Liver (tissue), 9 donors: Measurements from ENCODE around the gene TUBA4A. TPM values are rescaled to one million over a fixed set of nuclear protein-coding genes. Genes with fewer than 3 reads are reported as not detected.

ENCODE experiments used
- DNase-seq: peaks from one replicate; pipeline ENCODE4 v3.0.0-alpha.2; 2017; ENCODE audit warnings: low spot score
- H3K27ac ChIP-seq, 2 donors: one replicate each; pipeline ENCODE4 v1.7.0; 2013; ENCODE audit warnings: inconsistent platforms in 2 of 2, low read length in 2 of 2, control low read depth in 1 of 2, low read depth in 1 of 2, mild to moderate bottlenecking in 1 of 2
- H3K27me3 ChIP-seq, 4 donors: one replicate each; pipeline versions ENCODE4 v1.6.1 to v1.7.0; 2013; ENCODE audit warnings: low read length in 3 of 4, inconsistent platforms in 1 of 4, mild to moderate bottlenecking in 1 of 4, moderate library complexity in 1 of 4; ENCODE audit not compliant: control insufficient read depth in 4 of 4, insufficient read depth in 4 of 4
- H3K36me3 ChIP-seq, 4 donors: one replicate each; pipeline versions ENCODE4 v1.6.1 to v1.7.0; 2013; ENCODE audit warnings: low read length in 3 of 4, mild to moderate bottlenecking in 3 of 4, low read depth in 1 of 4, moderate library complexity in 1 of 4; ENCODE audit not compliant: control insufficient read depth in 4 of 4, insufficient read depth in 3 of 4
- H3K4me1 ChIP-seq, 4 donors: one replicate each; pipeline versions ENCODE4 v1.6.1 to v1.7.0; 2013; ENCODE audit warnings: low read length in 3 of 4, mild to moderate bottlenecking in 3 of 4, moderate library complexity in 1 of 4; ENCODE audit not compliant: control insufficient read depth in 4 of 4, insufficient read depth in 4 of 4
- H3K4me3 ChIP-seq, 3 donors: one replicate each; pipeline versions ENCODE4 v1.6.1 to v1.7.0; 2013; ENCODE audit warnings: low read length in 3 of 3, control low read depth in 1 of 3, low read depth in 1 of 3, mild to moderate bottlenecking in 1 of 3
- H3K9ac ChIP-seq, 2 donors: one replicate each; pipeline ENCODE4 v1.7.0; 2013; ENCODE audit warnings: low read length in 2 of 2, mild to moderate bottlenecking in 2 of 2, moderate library complexity in 2 of 2, control low read depth in 1 of 2, low read depth in 1 of 2
- H3K9me3 ChIP-seq, 4 donors: one replicate each; pipeline versions ENCODE4 v1.6.1 to v1.7.0; 2013; ENCODE audit warnings: low read length in 3 of 4; ENCODE audit not compliant: control insufficient read depth in 4 of 4
- EGR1 ChIP-seq, 2 donors: IDR thresholded peaks; 2 replicates each; pipeline ENCODE4 v1.6.1; 2016 to 2018; ENCODE audit warnings: antibody characterized with exemption in 2 of 2, low read depth in 2 of 2
- FOXA1 ChIP-seq: IDR thresholded peaks from 2 replicates; pipeline ENCODE4 v1.6.1; 2016; ENCODE audit warnings: antibody characterized with exemption
- FOXA2 ChIP-seq: IDR thresholded peaks from 2 replicates; pipeline ENCODE4 v1.6.1; 2016; ENCODE audit warnings: antibody characterized with exemption
- GABPA ChIP-seq, 2 donors: IDR thresholded peaks in 1 of 2; conservative IDR thresholded peaks in 1 of 2; 2 replicates each; pipeline ENCODE4 v1.6.1; 2016; ENCODE audit warnings: antibody characterized with exemption in 2 of 2, mild to moderate bottlenecking in 1 of 2, moderate library complexity in 1 of 2
- HNF4A ChIP-seq, 2 donors: conservative IDR thresholded peaks; 2 replicates each; pipeline ENCODE4 v1.6.1; 2016; ENCODE audit warnings: antibody characterized with exemption in 2 of 2, mild to moderate bottlenecking in 2 of 2
- HNF4G ChIP-seq: IDR thresholded peaks from 2 replicates; pipeline ENCODE4 v1.6.1; 2016; ENCODE audit warnings: antibody characterized with exemption
- JUND ChIP-seq, 2 donors: IDR thresholded peaks; 2 replicates each; pipeline ENCODE4 v1.6.1; 2016; ENCODE audit warnings: antibody characterized with exemption in 2 of 2
- NR2F2 ChIP-seq: IDR thresholded peaks from 2 replicates; pipeline ENCODE4 v1.6.1; 2016; ENCODE audit warnings: antibody characterized with exemption
- RAD21 ChIP-seq, 2 donors: IDR thresholded peaks; 2 replicates each; pipeline ENCODE4 v1.6.1; 2016; ENCODE audit warnings: antibody characterized with exemption in 2 of 2, mild to moderate bottlenecking in 2 of 2
- SP1 ChIP-seq: IDR thresholded peaks from 2 replicates; pipeline ENCODE4 v1.6.1; 2018; ENCODE audit warnings: antibody characterized with exemption, mild to moderate bottlenecking
- TAF1 ChIP-seq: conservative IDR thresholded peaks from 2 replicates; pipeline ENCODE4 v1.6.1; 2016; ENCODE audit warnings: antibody characterized with exemption, mild to moderate bottlenecking
- YY1 ChIP-seq: IDR thresholded peaks from 2 replicates; pipeline ENCODE4 v1.6.1; 2016; ENCODE audit warnings: antibody characterized with exemption, mild to moderate bottlenecking
- WGBS: extraction: QIAGEN DNeasy Blood & Tissue Kit; methylation state at CpG from one replicate; pipeline ENCODE4 v1.1.7; 2013; 5-methylcytosine and 5-hydroxymethylcytosine counted together
- polyA plus RNA-seq, 2 donors: library from polyadenylated mRNA; stranded (reverse) in 1 of 2; unstranded in 1 of 2; fragments of 200-250 nt in 1 of 2; fragments of >200 nt in 1 of 2; fragmentation: Nextera tagmentation in 1 of 2; extraction: Ambion mirVana in 1 of 2; gene quantifications; one replicate each; pipeline versions ENCODE4 v1.2.1 to v1.2.3, GENCODE V29; 2013 to 2015
- total RNA-seq, 2 donors: library from RNA; depleted of rRNA; stranded (reverse); fragments of >200 nt; gene quantifications; one replicate each; pipeline ENCODE4 v1.2.3, GENCODE V29; 2014
- TF ChIP-seq, protein P1 (sequence below): IDR thresholded peaks from 2 replicates; pipeline ENCODE4 v1.6.1; 2016; ENCODE audit warnings: antibody characterized with exemption
- TF ChIP-seq, protein P2 (sequence below): IDR thresholded peaks from 2 replicates; pipeline ENCODE4 v1.6.1; 2016; ENCODE audit warnings: antibody characterized with exemption, mild to moderate bottlenecking
- TF ChIP-seq, protein P3 (sequence below): IDR thresholded peaks from 2 replicates; pipeline ENCODE4 v1.6.1; 2016; ENCODE audit warnings: antibody characterized with exemption
- TF ChIP-seq, protein P4 (sequence below): IDR thresholded peaks from 2 replicates; pipeline ENCODE4 v1.6.1; 2016; ENCODE audit warnings: antibody characterized with exemption
- TF ChIP-seq, protein P5 (sequence below): fragments of 150-350 bp; IDR thresholded peaks from 2 replicates; pipeline ENCODE4 v1.5.1; 2017; ENCODE audit warnings: improper control_type of control experiment, low read depth, low read length; ENCODE audit not compliant: missing input control
- donor health status: healthy.
- donor health status: healthy.
- donor health status: healthy.
- donor health status: healthy.
- donor health status: healthy.

Gene TUBA4A
- total and polyA plus RNA-seq, 4 donors = 16.2 to 63.1 (median 31.6) TPM

DNA sequence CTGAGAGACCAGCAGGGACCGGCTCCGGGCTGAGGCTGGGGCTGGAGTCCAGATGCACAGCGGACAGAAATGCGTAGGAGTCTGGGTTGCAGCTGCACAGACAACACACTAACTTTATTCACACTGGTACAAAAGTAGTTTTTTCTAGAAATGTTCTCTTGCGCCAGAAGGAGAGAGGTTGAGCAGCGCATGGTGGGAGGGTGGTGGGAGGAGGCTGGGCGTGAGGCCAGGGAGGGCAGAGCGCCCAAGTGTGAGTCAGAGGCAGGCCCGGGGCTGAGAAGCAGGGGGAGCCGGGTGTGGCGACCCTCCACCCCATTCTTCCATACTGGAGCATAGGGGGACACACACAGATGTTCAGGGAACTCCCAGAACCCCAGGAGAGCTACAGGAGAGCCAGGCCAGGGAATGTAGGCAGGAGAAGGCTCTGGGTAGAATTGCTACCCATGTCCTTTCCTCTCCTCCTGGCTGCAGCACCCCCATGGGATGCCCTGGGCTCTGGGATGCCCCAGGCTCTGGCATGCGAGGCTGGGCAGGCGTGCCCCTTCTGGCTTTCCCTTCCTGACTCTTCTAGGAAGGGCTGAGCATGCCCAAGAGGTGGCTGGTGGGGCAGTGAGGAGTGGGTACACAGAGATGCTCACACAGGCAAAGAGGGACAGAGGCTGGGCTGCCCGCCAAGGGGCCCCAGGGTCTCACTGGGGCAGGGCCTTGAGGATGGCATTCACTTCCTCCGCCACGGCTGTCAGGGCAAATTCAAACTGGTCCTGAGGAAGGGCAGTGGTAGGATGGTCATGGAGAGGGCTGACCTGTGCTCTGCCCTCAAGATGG lies 36.0 kb upstream of the TUBA4A start:
- no peak for DNase-seq
- Histone ChIP-seq H3K9me3 (no peaks in the 10 kb centered on the region), H3K4me1 (no peaks in the 10 kb centered on the region), H3K4me3 (no peak overlapping the region), H3K9ac (no peak overlapping the region), H3K27me3 (no peaks in the 10 kb centered on the region), H3K36me3 (peaks cover 1 to 11% (median 7%) of the 10 kb centered on the region in 4 donors), H3K27ac (no peak overlapping the region)
- TF ChIP-seq, protein P1, sequence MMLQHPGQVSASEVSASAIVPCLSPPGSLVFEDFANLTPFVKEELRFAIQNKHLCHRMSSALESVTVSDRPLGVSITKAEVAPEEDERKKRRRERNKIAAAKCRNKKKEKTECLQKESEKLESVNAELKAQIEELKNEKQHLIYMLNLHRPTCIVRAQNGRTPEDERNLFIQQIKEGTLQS = no peak
- TF ChIP-seq, protein P2, sequence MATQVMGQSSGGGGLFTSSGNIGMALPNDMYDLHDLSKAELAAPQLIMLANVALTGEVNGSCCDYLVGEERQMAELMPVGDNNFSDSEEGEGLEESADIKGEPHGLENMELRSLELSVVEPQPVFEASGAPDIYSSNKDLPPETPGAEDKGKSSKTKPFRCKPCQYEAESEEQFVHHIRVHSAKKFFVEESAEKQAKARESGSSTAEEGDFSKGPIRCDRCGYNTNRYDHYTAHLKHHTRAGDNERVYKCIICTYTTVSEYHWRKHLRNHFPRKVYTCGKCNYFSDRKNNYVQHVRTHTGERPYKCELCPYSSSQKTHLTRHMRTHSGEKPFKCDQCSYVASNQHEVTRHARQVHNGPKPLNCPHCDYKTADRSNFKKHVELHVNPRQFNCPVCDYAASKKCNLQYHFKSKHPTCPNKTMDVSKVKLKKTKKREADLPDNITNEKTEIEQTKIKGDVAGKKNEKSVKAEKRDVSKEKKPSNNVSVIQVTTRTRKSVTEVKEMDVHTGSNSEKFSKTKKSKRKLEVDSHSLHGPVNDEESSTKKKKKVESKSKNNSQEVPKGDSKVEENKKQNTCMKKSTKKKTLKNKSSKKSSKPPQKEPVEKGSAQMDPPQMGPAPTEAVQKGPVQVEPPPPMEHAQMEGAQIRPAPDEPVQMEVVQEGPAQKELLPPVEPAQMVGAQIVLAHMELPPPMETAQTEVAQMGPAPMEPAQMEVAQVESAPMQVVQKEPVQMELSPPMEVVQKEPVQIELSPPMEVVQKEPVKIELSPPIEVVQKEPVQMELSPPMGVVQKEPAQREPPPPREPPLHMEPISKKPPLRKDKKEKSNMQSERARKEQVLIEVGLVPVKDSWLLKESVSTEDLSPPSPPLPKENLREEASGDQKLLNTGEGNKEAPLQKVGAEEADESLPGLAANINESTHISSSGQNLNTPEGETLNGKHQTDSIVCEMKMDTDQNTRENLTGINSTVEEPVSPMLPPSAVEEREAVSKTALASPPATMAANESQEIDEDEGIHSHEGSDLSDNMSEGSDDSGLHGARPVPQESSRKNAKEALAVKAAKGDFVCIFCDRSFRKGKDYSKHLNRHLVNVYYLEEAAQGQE = no peak
- TF ChIP-seq, protein P3, sequence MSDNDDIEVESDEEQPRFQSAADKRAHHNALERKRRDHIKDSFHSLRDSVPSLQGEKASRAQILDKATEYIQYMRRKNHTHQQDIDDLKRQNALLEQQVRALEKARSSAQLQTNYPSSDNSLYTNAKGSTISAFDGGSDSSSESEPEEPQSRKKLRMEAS = no peak
- TF ChIP-seq, protein P4, sequence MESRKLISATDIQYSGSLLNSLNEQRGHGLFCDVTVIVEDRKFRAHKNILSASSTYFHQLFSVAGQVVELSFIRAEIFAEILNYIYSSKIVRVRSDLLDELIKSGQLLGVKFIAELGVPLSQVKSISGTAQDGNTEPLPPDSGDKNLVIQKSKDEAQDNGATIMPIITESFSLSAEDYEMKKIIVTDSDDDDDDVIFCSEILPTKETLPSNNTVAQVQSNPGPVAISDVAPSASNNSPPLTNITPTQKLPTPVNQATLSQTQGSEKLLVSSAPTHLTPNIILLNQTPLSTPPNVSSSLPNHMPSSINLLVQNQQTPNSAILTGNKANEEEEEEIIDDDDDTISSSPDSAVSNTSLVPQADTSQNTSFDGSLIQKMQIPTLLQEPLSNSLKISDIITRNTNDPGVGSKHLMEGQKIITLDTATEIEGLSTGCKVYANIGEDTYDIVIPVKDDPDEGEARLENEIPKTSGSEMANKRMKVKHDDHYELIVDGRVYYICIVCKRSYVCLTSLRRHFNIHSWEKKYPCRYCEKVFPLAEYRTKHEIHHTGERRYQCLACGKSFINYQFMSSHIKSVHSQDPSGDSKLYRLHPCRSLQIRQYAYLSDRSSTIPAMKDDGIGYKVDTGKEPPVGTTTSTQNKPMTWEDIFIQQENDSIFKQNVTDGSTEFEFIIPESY = no peak
- TF ChIP-seq NR2F2 (no peak), FOXA2 (no peak), RAD21 (IDR thresholded peaks at IDR 0.05) (no peak)
- 72% methylated on average over 16 of the region's 16 CpGs for WGBS

DNA sequence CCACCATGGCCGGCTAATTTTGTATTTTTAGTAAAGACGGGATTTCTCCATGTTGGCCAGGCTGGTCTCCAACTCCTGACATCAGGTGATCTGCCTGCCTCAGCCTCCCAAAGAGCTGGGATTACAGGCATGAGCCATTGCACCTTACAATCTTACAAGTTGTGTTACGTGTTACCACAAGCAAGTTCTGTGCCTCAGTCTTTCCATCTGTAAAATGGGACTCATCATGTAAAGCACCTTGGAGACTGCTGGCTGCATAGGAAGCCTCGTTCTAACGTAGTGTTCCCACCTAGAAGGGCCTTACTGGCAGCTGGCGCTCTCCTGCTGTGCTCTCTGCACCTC lies 35.4 kb upstream of the TUBA4A start:
- Histone ChIP-seq H3K9me3 (no peaks in the 10 kb centered on the region), H3K4me1 (no peaks in the 10 kb centered on the region), H3K9ac (no peak overlapping the region), H3K36me3 (peaks cover 7 to 16% (median 11%) of the 10 kb centered on the region in 4 donors), H3K27me3 (no peaks in the 10 kb centered on the region), H3K4me3 (no peak overlapping the region), H3K27ac (no peak overlapping the region)
- TF ChIP-seq HNF4G = no peak
- TF ChIP-seq FOXA1 = no peak
- TF ChIP-seq, protein P1 = no peak
- TF ChIP-seq YY1 = no peak
- no peak for TF ChIP-seq RAD21 (IDR thresholded peaks at IDR 0.05)
- TF ChIP-seq TAF1 = no peak
- TF ChIP-seq GABPA (IDR thresholded peaks at IDR 0.05 in 1 of 2, conservative IDR thresholded peaks at IDR 0.05 in 1 of 2) = no peak
- no peak for TF ChIP-seq EGR1 (IDR thresholded peaks at IDR 0.05; ENCODE audit: low read depth in 2 of 2)
- TF ChIP-seq, protein P2 = no peak
- TF ChIP-seq SP1 = no peak
- TF ChIP-seq HNF4A (conservative IDR thresholded peaks at IDR 0.05) = no peak
- TF ChIP-seq, protein P5, sequence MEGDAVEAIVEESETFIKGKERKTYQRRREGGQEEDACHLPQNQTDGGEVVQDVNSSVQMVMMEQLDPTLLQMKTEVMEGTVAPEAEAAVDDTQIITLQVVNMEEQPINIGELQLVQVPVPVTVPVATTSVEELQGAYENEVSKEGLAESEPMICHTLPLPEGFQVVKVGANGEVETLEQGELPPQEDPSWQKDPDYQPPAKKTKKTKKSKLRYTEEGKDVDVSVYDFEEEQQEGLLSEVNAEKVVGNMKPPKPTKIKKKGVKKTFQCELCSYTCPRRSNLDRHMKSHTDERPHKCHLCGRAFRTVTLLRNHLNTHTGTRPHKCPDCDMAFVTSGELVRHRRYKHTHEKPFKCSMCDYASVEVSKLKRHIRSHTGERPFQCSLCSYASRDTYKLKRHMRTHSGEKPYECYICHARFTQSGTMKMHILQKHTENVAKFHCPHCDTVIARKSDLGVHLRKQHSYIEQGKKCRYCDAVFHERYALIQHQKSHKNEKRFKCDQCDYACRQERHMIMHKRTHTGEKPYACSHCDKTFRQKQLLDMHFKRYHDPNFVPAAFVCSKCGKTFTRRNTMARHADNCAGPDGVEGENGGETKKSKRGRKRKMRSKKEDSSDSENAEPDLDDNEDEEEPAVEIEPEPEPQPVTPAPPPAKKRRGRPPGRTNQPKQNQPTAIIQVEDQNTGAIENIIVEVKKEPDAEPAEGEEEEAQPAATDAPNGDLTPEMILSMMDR = no peak
- TF ChIP-seq, protein P3 = no peak
- no peak for TF ChIP-seq JUND (IDR thresholded peaks at IDR 0.05)
- no peak for DNase-seq
- WGBS = 82% methylated on average over 6 of the region's 6 CpGs
